K562 treated with DMSO at 1 percent for 24 hours (cell line): ENCODE results near the gene SYNDIG1. TPM values are rescaled to one million over a fixed set of nuclear protein-coding genes. Genes with fewer than 3 reads are reported as not detected.

ENCODE experiments used
- total RNA-seq: library from RNA; unstranded; fragments of 300-600 nt; gene quantifications from 2 replicates; pipeline ENCODE4 v1.2.3, GENCODE V29; 2022; ENCODE audit warnings: low read depth; ENCODE audit not compliant: insufficient read depth

The SYNDIG1 gene
- total RNA-seq = not detected in 2 replicates

GRCh38 chr20:24469116-24469893 is at the start of gene SYNDIG1:
TSS of gene SYNDIG1 (plus strand) at chr20:24469629. CDS start at chr20:24543098, 73,469 bp downstream.

